ENCODE results near the gene TMPRSS11F.

DNA sequence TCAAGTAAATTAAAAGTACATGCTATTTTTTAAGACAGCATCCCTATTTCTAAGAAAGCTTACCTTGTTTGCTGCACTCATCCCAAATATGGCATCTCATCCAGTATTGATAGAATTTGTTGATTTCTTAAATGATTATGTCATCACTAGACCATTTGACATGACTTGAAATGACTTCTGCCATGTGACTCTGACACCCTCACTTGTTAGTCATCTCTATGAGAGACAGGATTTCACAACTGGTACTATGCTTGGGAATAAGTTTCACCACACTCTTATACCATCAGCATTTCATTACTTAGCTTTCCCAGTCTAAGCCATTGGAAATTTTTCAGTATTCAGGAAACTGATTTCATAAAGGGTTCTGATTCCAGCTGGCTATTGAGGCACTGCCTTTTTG is 55.3 kb downstream of the TMPRSS11F start:
- TF ChIP-seq CTCF (IDR thresholded peaks at IDR 0.05 in 4 of 5, conservative IDR thresholded peaks at IDR 0.05 in 1 of 5): no peak
- no peak for TF ChIP-seq POLR2A (IDR thresholded peaks at IDR 0.05)
